Vagina (tissue), 2 donors: ENCODE results near the gene EAF1.

Experiments
- POLR2A ChIP-seq, 2 donors: fragments of 450-650 bp; IDR thresholded peaks; one replicate each; pipeline ENCODE4 v1.6.1; 2017; ENCODE audit warnings: antibody characterized with exemption in 2 of 2, mild to moderate bottlenecking in 2 of 2, moderate library complexity in 2 of 2
- TF ChIP-seq, protein P1 (sequence below), 3 experiments: fragments of 450-650 bp in 2 of 3; fragments of 200-600 bp in 1 of 3; sonication (generic) in 1 of 3; IDR thresholded peaks; one replicate each; pipeline ENCODE4 v1.5.1; 2017 to 2019; ENCODE audit warnings: antibody characterized with exemption in 3 of 3, mild to moderate bottlenecking in 2 of 3, moderate library complexity in 2 of 3

DNA sequence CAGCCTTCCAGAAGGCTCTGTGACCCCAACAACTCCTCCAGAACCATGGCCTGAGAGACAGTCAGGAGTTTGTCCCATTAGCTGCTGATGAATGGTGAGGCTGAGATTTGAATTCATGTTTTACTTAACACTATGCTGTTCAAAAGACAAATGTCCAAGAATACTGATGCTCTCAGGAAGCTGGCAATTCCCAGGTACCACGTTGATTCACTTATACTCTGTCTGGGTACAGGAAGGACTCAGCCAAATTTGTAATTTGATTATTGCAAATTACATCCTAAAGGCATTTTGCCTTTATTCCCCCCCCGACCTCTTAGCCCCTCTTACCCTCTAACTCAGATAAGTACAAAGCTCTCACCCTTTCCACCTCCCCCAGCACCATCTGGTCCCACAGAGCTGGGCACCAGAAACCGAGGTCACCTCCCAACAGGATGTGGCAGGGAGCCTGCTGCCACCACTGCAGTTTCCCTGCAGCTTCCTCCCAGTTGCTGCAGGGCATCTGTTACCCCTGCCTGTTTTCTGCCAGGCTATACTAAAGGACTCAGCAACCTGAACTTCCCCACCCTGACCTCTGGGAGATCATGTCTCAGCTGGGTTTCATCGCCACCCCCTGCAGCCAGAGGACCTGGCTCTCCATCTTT is 33.6 kb downstream of the EAF1 start:
- TF ChIP-seq, protein P1, sequence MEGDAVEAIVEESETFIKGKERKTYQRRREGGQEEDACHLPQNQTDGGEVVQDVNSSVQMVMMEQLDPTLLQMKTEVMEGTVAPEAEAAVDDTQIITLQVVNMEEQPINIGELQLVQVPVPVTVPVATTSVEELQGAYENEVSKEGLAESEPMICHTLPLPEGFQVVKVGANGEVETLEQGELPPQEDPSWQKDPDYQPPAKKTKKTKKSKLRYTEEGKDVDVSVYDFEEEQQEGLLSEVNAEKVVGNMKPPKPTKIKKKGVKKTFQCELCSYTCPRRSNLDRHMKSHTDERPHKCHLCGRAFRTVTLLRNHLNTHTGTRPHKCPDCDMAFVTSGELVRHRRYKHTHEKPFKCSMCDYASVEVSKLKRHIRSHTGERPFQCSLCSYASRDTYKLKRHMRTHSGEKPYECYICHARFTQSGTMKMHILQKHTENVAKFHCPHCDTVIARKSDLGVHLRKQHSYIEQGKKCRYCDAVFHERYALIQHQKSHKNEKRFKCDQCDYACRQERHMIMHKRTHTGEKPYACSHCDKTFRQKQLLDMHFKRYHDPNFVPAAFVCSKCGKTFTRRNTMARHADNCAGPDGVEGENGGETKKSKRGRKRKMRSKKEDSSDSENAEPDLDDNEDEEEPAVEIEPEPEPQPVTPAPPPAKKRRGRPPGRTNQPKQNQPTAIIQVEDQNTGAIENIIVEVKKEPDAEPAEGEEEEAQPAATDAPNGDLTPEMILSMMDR (IDR thresholded peaks at IDR 0.05) = no peak
- TF ChIP-seq POLR2A (IDR thresholded peaks at IDR 0.05) = no peak
